GM18507 (cell line): ENCODE results near the gene VWA3B.

Experiments used
- DNase-seq: peaks from one replicate; pipeline ENCODE4 v3.0.0; 2011; ENCODE audit warnings: low read depth; ENCODE audit not compliant: insufficient read length; ENCODE audit errors: extremely low spot score
- FAIRE-seq: peaks from 2 replicates; lab custom pipeline; 2011; peaks lifted over from hg19 to GRCh38; lab: Jason Lieb, UNC

Gene VWA3B

GRCh38 chr2:98161186-98161585, 74.2 kb downstream of the VWA3B start:
- no peak for DNase-seq
- FAIRE-seq = no peak

DNA sequence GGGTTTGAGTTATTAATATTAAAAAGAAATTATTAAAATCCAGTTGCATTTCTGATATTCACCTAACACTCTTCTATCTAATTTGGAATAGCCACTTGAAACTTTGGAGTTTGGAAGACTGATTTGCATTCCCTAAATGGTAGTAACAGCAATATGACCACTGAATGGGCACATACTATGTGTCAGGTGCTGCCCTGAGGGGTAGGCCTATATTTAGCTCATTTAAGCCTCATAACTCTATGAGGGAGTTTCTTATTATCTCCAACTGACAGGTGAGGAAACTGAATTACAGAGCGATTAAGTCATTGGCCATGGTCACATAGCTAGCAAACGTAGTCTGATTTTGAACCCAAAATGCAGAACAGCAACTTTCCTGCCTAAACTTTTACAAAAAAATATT, 77.3 kb downstream of the VWA3B start:
- FAIRE-seq (no peak), DNase-seq (no peak)

DNA sequence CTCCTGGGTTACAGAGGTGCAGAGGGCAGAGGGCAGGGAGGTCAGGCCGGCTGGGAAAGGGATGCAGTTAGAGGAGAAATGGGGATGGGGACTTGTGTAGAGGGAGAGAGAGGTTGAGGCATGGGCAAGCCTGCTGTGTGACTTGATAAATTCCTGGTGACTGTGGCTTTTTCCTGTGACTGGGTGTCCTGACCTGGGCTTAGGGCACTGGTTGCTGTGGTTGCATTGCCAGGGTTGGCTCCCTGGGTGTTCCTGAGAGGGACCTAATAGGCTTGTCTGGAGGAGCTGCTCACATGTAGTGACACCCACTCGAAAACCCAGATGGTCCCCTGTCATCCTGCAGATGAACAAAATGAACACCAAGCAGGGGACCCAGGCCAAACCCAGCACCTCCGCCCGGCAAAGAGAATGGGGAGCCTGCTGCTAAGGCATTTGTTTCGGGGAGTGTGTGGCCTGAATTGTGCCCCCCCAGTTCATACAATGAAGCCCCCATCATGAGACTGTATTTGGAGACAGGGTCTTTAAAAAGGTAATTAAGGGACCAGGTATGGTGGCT, 78.6 kb downstream of the VWA3B start:
- DNase-seq = no peak

DNA sequence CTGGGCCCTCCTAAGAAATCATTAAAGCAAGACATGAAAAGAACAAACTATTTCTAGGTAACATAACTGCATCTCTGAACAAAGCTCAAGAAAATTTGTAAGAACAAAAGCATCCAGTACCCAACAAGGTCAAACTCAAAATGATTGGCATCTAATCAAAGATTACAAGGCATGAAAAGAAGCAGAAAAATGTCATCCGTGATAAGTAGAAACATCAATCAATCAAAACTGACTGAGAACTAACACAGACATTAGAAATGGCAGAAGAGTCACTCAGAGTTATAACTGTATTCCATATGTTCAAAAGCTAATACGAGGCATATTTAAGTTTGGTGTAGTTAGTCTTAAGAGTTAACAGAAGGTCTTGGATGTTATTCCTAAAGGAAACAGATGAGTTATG, 80.9 kb downstream of the VWA3B start:
- FAIRE-seq (no peak), DNase-seq (no peak)

More for the DNA sequence above, 78.6 kb downstream of the VWA3B start:
- no peak for FAIRE-seq

DNA sequence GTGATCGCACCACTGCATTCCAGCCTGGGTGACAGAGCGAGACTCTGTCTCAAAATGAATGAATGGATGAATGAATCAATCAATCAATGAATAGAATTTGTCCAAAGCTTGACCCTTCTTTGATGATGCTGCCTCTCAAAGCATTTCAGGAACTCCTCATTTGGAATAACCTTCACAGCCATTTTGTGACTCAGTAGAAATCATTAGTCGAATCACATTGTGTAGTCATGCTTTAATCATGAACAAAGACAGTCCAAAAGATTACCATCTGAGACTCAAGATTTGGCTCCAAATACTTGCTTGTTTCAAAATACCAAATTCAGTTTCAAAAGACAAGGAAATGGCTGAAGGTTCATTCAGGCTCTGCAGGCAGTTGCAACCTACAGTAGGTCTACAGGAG, 83.1 kb downstream of the VWA3B start:
- FAIRE-seq = no peak
- DNase-seq = no peak

- no peak for DNase-seq
- no peak for FAIRE-seq
Measured at GRCh38 chr2:98172150-98172765, 85.3 kb downstream of the VWA3B start.

DNA sequence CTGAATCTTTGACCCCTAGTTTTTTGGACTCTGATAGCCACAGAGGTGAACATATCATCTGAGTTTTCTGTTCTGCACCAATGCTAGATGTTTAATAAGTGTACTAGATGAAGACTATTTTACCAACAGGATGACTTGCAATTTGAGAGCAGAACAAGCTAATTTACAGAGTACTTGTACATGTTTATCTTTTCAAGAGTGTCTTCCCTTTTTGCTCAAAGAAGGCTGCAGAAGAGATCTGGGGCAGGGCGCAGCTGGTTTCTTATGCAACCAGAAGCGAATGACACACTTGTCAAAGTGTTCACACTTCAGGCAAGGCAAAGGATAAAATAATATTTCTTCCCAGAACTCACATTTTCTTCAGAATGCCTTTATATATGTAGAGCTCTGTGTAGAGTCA, 86.0 kb downstream of the VWA3B start:
- no peak for DNase-seq
- no peak for FAIRE-seq

- FAIRE-seq (no peak), DNase-seq (no peak)
Measured at GRCh38 chr2:98175811-98176210, 88.8 kb downstream of the VWA3B start.

- DNase-seq = no peak
- FAIRE-seq = no peak
Measured at GRCh38 chr2:98177286-98177685, 90.3 kb downstream of the VWA3B start.

GRCh38 chr2:98177986-98178385, 91.0 kb downstream of the VWA3B start:
- FAIRE-seq = no peak

DNA sequence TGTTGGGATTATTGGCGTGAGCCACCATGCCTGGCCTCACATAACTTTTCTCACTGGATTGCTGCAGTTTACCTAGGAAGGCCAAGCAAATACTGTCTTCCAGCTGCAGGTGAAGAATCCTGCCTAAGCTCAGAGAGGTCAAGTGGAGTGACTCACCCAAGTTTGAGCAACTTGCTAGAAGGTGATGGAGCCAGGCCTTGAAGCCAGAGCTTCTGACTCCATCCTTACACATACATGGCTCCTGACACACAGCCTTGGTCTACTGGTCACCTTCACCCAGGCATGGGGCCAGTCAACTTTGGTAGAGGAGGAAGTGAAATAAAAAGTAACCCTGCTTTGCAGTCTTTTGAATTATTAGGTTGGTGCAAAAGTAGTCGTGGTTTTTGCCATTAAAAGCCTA, 93.5 kb downstream of the VWA3B start:
- no peak for DNase-seq
- no peak for FAIRE-seq

More at GRCh38 chr2:98177986-98178385, 91.0 kb downstream of the VWA3B start:
- DNase-seq = no peak

DNA sequence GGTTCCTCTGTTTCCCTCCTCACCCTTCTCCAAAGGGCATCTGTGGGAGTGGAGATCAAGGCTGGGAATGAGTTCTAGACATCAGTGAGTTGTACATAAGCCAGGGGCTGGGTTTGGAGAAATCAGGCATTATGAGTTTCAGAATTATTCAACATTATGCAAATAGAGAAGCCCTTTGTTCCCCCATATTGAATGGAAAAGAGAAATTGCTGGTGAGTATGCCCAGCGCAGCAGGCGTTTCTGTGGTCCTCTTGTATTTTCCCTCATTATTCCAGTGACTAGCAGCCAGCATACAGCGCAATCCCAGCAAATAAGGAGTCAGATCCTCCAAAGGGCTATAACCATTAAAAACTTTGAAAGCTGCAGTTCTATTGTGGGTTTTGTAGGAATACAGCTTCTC, 94.4 kb downstream of the VWA3B start:
- FAIRE-seq (no peak), DNase-seq (no peak)

GRCh38 chr2:98185801-98186200, 98.8 kb downstream of the VWA3B start:
- DNase-seq = no peak
- no peak for FAIRE-seq

DNA sequence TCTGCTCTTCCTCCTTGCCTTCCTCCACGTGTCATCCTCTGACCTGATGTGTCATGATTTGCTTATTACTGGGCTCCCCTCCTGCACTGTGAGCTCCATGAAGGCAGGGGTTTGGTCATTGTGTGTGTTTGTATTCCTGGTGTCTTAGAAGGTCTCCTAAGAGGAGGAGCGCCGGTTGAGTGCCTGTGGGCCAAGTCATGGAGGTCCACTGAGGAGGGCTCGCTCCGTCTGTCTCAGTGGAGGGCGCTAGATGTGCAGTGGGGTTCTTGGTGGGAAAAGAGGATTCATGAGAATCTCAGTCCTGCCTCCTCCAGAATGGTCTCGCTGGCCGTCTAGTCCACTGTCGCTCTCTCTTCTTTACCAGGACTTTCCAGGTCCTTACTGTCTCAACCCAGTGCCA, 100.2 kb downstream of the VWA3B start:
- FAIRE-seq = no peak
- no peak for DNase-seq

DNA sequence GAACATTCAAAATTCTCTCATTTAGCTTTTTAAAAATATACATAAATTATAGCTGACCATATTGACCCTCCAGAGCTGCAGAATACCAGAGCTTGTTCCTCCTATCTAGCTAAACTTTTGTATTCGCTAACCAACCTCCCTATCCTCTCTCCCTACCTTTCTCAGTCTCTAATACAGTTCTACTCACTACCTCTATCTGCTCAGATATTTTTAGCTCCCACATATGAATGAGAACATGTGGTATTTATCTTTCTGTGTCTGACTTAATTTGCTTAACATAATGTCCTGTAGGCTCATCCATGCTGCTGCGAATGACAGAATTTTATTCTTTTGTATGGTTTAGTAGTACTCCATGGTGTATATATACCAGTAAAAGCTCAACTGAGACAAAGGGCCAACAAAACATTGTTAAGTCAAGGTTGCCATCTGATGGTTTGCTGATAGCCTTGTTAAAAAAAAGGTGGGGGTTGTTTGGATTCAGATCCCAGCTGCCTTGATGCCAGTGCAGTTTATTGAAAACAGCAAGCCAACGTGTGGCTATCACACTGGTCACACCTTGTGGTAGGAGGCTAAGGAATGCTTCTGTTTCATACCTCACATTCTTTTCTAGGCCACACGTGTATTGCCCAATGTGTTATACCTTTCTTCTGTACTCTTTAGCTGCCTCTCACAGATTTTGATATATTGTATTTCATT, 101.5 kb downstream of the VWA3B start:
- no peak for DNase-seq

GRCh38 chr2:98191883-98192282, 104.9 kb downstream of the VWA3B start:
- DNase-seq (no peak), FAIRE-seq (no peak)

More for the DNA sequence above, 101.5 kb downstream of the VWA3B start:
- FAIRE-seq = no peak

DNA sequence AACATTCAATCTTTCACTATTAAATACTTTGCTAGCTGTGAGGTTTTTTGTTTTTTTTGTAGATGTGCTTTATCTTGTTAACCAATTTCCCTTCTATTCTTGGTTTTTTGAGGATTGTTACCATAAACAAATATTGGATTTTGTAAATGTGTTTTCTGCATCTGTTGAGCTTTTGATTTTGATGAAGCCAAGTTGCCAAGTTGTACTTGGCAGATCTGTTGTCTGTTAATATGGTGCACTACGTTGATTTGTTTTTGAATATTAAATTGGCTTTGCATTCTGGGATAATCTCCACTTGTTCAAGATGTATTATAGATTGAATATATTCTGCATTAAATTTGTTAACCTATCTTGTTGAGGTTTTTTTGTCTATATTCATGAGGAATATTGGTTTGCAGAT, 114.6 kb downstream of the VWA3B start:
- DNase-seq (no peak), FAIRE-seq (no peak)

GRCh38 chr2:98205889-98206288, 118.9 kb downstream of the VWA3B start:
- FAIRE-seq (no peak), DNase-seq (no peak)

GRCh38 chr2:98212092-98213000, 125.4 kb downstream of the VWA3B start:
- DNase-seq = no peak
- no peak for FAIRE-seq

DNA sequence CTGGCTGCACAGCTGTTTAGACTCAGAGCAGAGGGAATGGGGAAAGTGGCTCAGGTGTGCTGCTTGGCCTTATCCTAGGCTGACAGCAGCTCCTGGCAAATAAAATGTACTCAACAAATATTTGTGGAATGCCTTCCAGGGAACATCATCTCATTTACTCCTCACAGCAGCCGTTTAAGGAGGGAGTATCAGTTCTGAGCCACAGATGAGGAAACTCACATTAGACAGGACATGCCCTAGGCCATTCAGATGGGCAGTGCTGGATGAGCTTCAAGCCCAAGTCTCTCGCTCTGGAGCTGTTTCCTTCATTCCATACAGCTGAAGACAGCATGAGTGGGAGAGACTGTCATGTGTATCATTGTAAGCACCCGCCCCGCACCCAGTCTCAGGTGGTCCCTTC, 129.6 kb downstream of the VWA3B start:
- FAIRE-seq = no peak
- DNase-seq = no peak
